Transverse colon (tissue), 3 donors: ENCODE measurements around the gene LRRC74A.

Experiments
- POLR2A ChIP-seq: fragments of 450-650 bp; IDR thresholded peaks from one replicate; pipeline ENCODE4 v1.6.1; 2016; ENCODE audit warnings: antibody characterized with exemption, mild to moderate bottlenecking, moderate library complexity
- TF ChIP-seq, protein P1 (sequence below), 5 experiments: fragments of 200-600 bp in 3 of 5; fragments of 450-650 bp in 2 of 5; sonication (generic) in 3 of 5; IDR thresholded peaks; 1 replicate in 2 of 5; 2 replicates in 3 of 5; pipeline ENCODE4 v1.5.1; 2016 to 2017; ENCODE audit warnings: antibody characterized with exemption in 5 of 5, inconsistent platforms in 3 of 5, mild to moderate bottlenecking in 2 of 5, moderate library complexity in 1 of 5

DNA sequence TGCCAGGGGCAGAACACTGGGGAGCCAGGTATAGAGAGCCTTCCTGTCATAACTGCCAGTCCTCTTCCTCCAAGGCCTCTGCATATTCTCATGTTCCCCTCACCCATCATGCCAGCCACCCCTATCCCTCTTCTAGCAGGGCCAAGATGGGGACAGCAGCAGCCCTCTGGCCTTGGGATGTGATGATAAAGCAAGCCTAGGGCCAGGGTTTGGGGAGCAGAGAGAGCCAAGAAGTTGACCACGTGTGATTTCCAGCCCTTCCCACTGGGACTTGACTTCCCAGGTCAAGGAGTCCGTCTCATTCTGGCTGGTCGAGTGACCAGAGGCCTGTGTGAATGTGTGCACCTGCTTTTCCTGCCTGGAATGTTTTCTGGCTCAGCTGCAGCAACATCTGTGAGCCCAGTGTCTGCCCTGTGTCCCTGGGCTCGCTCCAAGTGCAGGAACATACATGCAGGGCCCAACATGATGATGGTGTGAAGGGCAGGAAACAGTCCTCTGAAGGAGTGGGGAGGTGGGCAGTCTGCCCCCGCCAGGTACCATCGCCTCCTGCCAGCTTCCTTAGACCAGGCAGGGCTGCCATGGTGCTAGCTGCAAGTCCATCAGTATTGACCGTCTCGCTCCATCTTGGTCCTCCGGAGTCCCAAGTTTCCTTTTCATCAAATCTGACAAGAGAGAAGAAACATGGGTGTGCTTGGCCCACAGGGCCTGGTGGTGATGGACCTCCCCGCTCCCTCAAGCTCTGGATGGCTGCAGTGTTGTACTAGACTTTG, 43.9 kb upstream of the LRRC74A start:
- TF ChIP-seq POLR2A = no peak
- TF ChIP-seq, protein P1, sequence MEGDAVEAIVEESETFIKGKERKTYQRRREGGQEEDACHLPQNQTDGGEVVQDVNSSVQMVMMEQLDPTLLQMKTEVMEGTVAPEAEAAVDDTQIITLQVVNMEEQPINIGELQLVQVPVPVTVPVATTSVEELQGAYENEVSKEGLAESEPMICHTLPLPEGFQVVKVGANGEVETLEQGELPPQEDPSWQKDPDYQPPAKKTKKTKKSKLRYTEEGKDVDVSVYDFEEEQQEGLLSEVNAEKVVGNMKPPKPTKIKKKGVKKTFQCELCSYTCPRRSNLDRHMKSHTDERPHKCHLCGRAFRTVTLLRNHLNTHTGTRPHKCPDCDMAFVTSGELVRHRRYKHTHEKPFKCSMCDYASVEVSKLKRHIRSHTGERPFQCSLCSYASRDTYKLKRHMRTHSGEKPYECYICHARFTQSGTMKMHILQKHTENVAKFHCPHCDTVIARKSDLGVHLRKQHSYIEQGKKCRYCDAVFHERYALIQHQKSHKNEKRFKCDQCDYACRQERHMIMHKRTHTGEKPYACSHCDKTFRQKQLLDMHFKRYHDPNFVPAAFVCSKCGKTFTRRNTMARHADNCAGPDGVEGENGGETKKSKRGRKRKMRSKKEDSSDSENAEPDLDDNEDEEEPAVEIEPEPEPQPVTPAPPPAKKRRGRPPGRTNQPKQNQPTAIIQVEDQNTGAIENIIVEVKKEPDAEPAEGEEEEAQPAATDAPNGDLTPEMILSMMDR (IDR thresholded peaks at IDR 0.05) = no peak
